HepG2 (cell line): ENCODE results near the gene POLR3E. TPM values are rescaled to one million over a fixed set of nuclear protein-coding genes. Genes with fewer than 3 reads are reported as not detected.

Experiments
- ATAC-seq: fragments of 200-7000 bp; cut with Tn5 transposase; 3 replicates; pipeline ENCODE4 v1.9.1; 2020; ENCODE audit warnings: mild to moderate bottlenecking, moderate library complexity
- BruUV-seq: library from RNA; stranded (reverse); fragments of 400-500 nt; replicated peaks from 2 replicates; lab custom pipeline; 2021; lab: Mats Ljungman, UMichigan
- CTCF ChIA-PET: fragments of 300-600 bp; formaldehyde crosslinking; extraction: SDS; loops from one replicate; lab custom pipeline; 2021; ENCODE audit warnings: low total read pairs, inconsistent platforms, low intra/inter-chr PET ratio; lab: Yijun Ruan, JAX
- POLR2A ChIA-PET: fragments of 350-600 bp; sonication (Branson Sonifier 250); formaldehyde crosslinking; loops from one replicate; lab custom pipeline; 2020; ENCODE audit warnings: antibody characterized with exemption, inconsistent platforms; lab: Yijun Ruan, JAX
- DNase-seq: peaks from one replicate; pipeline ENCODE4 v3.0.0-alpha.2; 2015; ENCODE audit warnings: low spot score
- FAIRE-seq: peaks from 3 replicates; lab custom pipeline; 2011; peaks lifted over from hg19 to GRCh38; lab: Jason Lieb, UNC
- H2AFZ ChIP-seq: one replicate; pipeline ENCODE4 v1.6.1; 2011; ENCODE audit warnings: low read length, inconsistent platforms
- H3K27ac ChIP-seq: fragments of 300-600 bp; 3 replicates; pipeline ENCODE4 v1.8.0; 2011; ENCODE audit warnings: mixed run types, mild to moderate bottlenecking, mixed read lengths, low read length, inconsistent platforms; ENCODE audit not compliant: insufficient read depth; ENCODE audit errors: extremely low read length
- H3K27me3 ChIP-seq, 2 experiments: fragments of 200-600 bp in 1 of 2; 2 replicates in 1 of 2; 3 replicates in 1 of 2; pipeline versions ENCODE4 v1.6.0 to v1.8.0; 2011; ENCODE audit warnings: low read length in 2 of 2, mild to moderate bottlenecking in 2 of 2, moderate library complexity in 2 of 2, inconsistent platforms in 1 of 2; ENCODE audit not compliant: insufficient read depth in 2 of 2, control insufficient read depth in 1 of 2
- H3K36me3 ChIP-seq, 2 experiments: fragments of 200-600 bp in 1 of 2; replicated peaks in 1 of 2; 2 replicates in 1 of 2; 3 replicates in 1 of 2; pipeline versions ENCODE4 v1.5.1 to v1.8.0; 2011; ENCODE audit warnings: low read length in 2 of 2, inconsistent platforms in 1 of 2; ENCODE audit not compliant: insufficient read depth in 2 of 2, control insufficient read depth in 1 of 2
- H3K4me1 ChIP-seq: 2 replicates; pipeline ENCODE4 v1.5.1; 2012; ENCODE audit warnings: low read length, inconsistent platforms; ENCODE audit not compliant: insufficient read depth
- H3K4me2 ChIP-seq: 2 replicates; pipeline ENCODE4 v1.6.0; 2011; ENCODE audit warnings: low read depth, low read length, inconsistent platforms
- H3K4me3 ChIP-seq, 3 experiments: fragments of 200-600 bp in 1 of 3; sonication (generic), shearing (Covaris generic) in 1 of 3; replicated peaks in 1 of 3; 2 replicates each; pipeline ENCODE4 v1.5.1; 2011 to 2016; ENCODE audit warnings: low read length in 3 of 3, inconsistent platforms in 2 of 3, low read depth in 2 of 3, mild to moderate bottlenecking in 2 of 3, control low read depth in 1 of 3, mixed read lengths in 1 of 3; ENCODE audit not compliant: insufficient read depth in 1 of 3
- H3K79me2 ChIP-seq: one replicate; pipeline ENCODE4 v1.6.1; 2011; ENCODE audit warnings: low read length, inconsistent platforms; ENCODE audit not compliant: insufficient read depth
- H3K9ac ChIP-seq: 2 replicates; pipeline ENCODE4 v1.6.0; 2011; ENCODE audit warnings: mild to moderate bottlenecking, low read depth, low read length, inconsistent platforms; ENCODE audit not compliant: insufficient read depth
- H3K9me3 ChIP-seq: 2 replicates; pipeline ENCODE4 v1.5.1; 2012; ENCODE audit warnings: mild to moderate bottlenecking, low read length
- H4K20me1 ChIP-seq: 2 replicates; pipeline ENCODE4 v1.6.0; 2011; ENCODE audit warnings: inconsistent platforms, mild to moderate bottlenecking, low read length, moderate library complexity; ENCODE audit not compliant: insufficient read depth
- HOXA9 ChIP-seq: sonication (generic); formaldehyde crosslinking; IDR thresholded peaks from 2 replicates; pipeline ENCODE4 v1.8.1; 2022; ENCODE audit warnings: missing genetic modification reagents, mild to moderate bottlenecking, moderate library complexity, borderline replicate concordance
- NONO ChIP-seq, 2 experiments: fragments of 450-650 bp in 1 of 2; sonication (generic) in 1 of 2; formaldehyde crosslinking in 1 of 2; IDR thresholded peaks in 1 of 2; conservative IDR thresholded peaks in 1 of 2; 2 replicates each; pipeline versions ENCODE4 v1.6.1 to v1.8.0; 2017 to 2022; ENCODE audit warnings: mild to moderate bottlenecking in 1 of 2, missing genetic modification reagents in 1 of 2, moderate library complexity in 1 of 2
- POLR2A ChIP-seq, 2 experiments: IDR thresholded peaks; 2 replicates each; pipeline ENCODE4 v1.6.1; 2011; ENCODE audit warnings: low read depth in 2 of 2, low read length in 2 of 2, mild to moderate bottlenecking in 1 of 2, moderate library complexity in 1 of 2; ENCODE audit not compliant: insufficient read depth in 1 of 2
- RAD51 ChIP-seq: fragments of 450-650 bp; IDR thresholded peaks from 2 replicates; pipeline ENCODE4 v1.6.1; 2016; ENCODE audit warnings: borderline replicate concordance
- REL ChIP-seq: sonication (generic); formaldehyde crosslinking; conservative IDR thresholded peaks from 2 replicates; pipeline ENCODE4 v1.8.0; 2022; ENCODE audit warnings: mild to moderate bottlenecking, missing genetic modification reagents, moderate library complexity
- SUZ12 ChIP-seq: fragments of 150-350 bp; IDR thresholded peaks from 2 replicates; pipeline ENCODE4 v1.6.1; 2014; ENCODE audit warnings: low read depth, low read length
- ZFP37 ChIP-seq: sonication (generic); formaldehyde crosslinking; IDR thresholded peaks from 2 replicates; pipeline ENCODE4 v1.4.0; 2020; ENCODE audit warnings: missing genetic modification reagents, borderline replicate concordance
- ZNF143 ChIP-seq: sonication (generic); formaldehyde crosslinking; IDR thresholded peaks from 2 replicates; pipeline ENCODE4 v1.4.0; 2020; ENCODE audit warnings: missing genetic modification reagents
- ZNF430 ChIP-seq: sonication (generic); formaldehyde crosslinking; IDR thresholded peaks from 2 replicates; pipeline ENCODE4 v1.9.0; 2021; ENCODE audit warnings: mild to moderate bottlenecking, missing genetic modification reagents
- WGBS: methylation state at CpG from one replicate; pipeline ENCODE4 v1.1.6; 2017; ENCODE audit warnings: low lambda C conversion rate; 5-methylcytosine and 5-hydroxymethylcytosine counted together
- in situ Hi-C: cut with HindIII; loops from 2 replicates; pipeline ENCODE4 v1.10.0; 2017; ENCODE audit warnings: low pct_unique_long_range_greater_than_20kb; ENCODE audit not compliant: extremely low pct_ligation_motif_present
- intact Hi-C: fragments of 100-400 bp; cut with micrococcal nuclease; formaldehyde crosslinking; loops from one replicate; pipeline ENCODE4 v1.10.0; 2022; ENCODE audit not compliant: unreplicated experiment
- polyA plus RNA-seq, 8 experiments: library from polyadenylated mRNA; depleted of rRNA in 3 of 8; stranded (reverse) in 7 of 8; unstranded in 1 of 8; fragments of >200 nt; fragmentation: Illumina TruSeq in 4 of 8; extraction: Trizol in 4 of 8; gene quantifications; 2 replicates each; pipeline versions ENCODE4 v1.2.1 to v1.2.3, GENCODE V29; 2011 to 2016; ENCODE audit warnings: low read depth in 4 of 8, missing spikeins in 1 of 8, mixed read lengths in 1 of 8; ENCODE audit not compliant: insufficient read depth in 1 of 8
- total RNA-seq, 5 experiments: library from RNA; depleted of rRNA; stranded (reverse); fragments of >200 nt; fragmentation: Illumina TruSeq; extraction: Trizol; gene quantifications; 2 replicates each; pipeline ENCODE4 v1.2.3, GENCODE V29; 2016; ENCODE audit warnings: low read depth in 1 of 5

POLR3E gene
- total and polyA plus RNA-seq, 2 of the 13 experiments (the other 11 are each of a cell fraction or from before 2014, with no cell fraction given): 135 to 262 TPM

- no peak for TF ChIP-seq ZNF430 (CRISPR knock-in tag)
These were observed 67.0 kb downstream of the POLR3E start (continued) for GRCh38 chr16:22364241-22364640.

GRCh38 chr16:22366371-22366770, 69.2 kb downstream of the POLR3E start:
- TF ChIP-seq NONO (IDR thresholded peaks at IDR 0.05) (no peak), NONO (CRISPR knock-in tag; conservative IDR thresholded peaks at IDR 0.05) (0 out of 2 replicates have a peak, but pooled peaks have one; percentile 39), RAD51 (no peak), REL (CRISPR knock-in tag) (0 out of 2 replicates have a peak, but pooled peaks have one; percentile 40), POLR2A (IDR thresholded peaks at IDR 0.05; ENCODE audit: insufficient read depth in 1 of 2, low read depth in 2 of 2, low read length in 2 of 2) (0 out of 4 replicates have a peak, but pooled peaks of 1 of the 2 experiments have one; percentile 22), SUZ12 (no peak), HOXA9 (CRISPR knock-in tag) (0 out of 2 replicates have a peak, but pooled peaks have one; percentile 23)
- ChIA-PET CTCF (no interaction called here), POLR2A (interaction anchor here (3.8 kb wide), 1 partner anchor 13 kb away, joined by 15 read pairs; no protein-coding TSS in a partner anchor)
- no peaks in the 10 kb centered on the region for H3K9me3 ChIP-seq
- no peak for DNase-seq
- in situ Hi-C loops: no loop called here
- no peak overlapping the region for H2AFZ ChIP-seq
- FAIRE-seq: no peak
- no peak overlapping the region for H3K27ac ChIP-seq
- BruUV-seq: no TSS peak
- H3K79me2 ChIP-seq: peaks cover 91% of the 10 kb centered on the region
- no peaks in the 10 kb centered on the region for H3K27me3 ChIP-seq
- peaks cover 22 to 62% of the 10 kb centered on the region in 2 experiments for H3K36me3 ChIP-seq
- peaks cover 56% of the 10 kb centered on the region for H3K4me1 ChIP-seq
- WGBS: 98% methylated on average over 2 of the region's 2 CpGs
- no peak overlapping the region for H3K4me2 ChIP-seq
- no peak for ATAC-seq
- peaks cover 43% of the 10 kb centered on the region for H4K20me1 ChIP-seq
- H3K4me3 ChIP-seq: no peak overlapping the region
- intact Hi-C loops: no loop called here
- no peak overlapping the region for H3K9ac ChIP-seq

GRCh38 chr16:22366889-22367288, 69.7 kb downstream of the POLR3E start:
- no peak for ATAC-seq
- H3K9ac ChIP-seq: no peak overlapping the region
- H4K20me1 ChIP-seq: peaks cover 44% of the 10 kb centered on the region
- in situ Hi-C loops (no loop called here), intact Hi-C loops (no loop called here)
- FAIRE-seq: no peak
- peaks cover 22 to 59% of the 10 kb centered on the region in 2 experiments for H3K36me3 ChIP-seq
- no peaks in the 10 kb centered on the region for H3K27me3 ChIP-seq
- H3K27ac ChIP-seq: no peak overlapping the region
- H2AFZ ChIP-seq: no peak overlapping the region
- H3K79me2 ChIP-seq: peaks cover 94% of the 10 kb centered on the region
- no peak for DNase-seq
- POLR2A ChIA-PET: interaction anchor here (3.8 kb wide), 1 partner anchor 13 kb away, joined by 15 read pairs; no protein-coding TSS in a partner anchor
- TF ChIP-seq ZNF143 (CRISPR knock-in tag) (no peak), ZFP37 (CRISPR knock-in tag) (0 out of 2 replicates have a peak, but pooled peaks have one; percentile 14)
- no TSS peak for BruUV-seq
- no peaks in the 10 kb centered on the region for H3K9me3 ChIP-seq
- H3K4me3 ChIP-seq: no peak overlapping the region
- 0 out of 2 replicates have a peak overlapping the region, but pooled peaks have one; percentile 1 for H3K4me2 ChIP-seq
- CTCF ChIA-PET: no interaction called here
- WGBS: 98% methylated on average over 3 of the region's 3 CpGs
- peaks cover 61% of the 10 kb centered on the region for H3K4me1 ChIP-seq
